Measurements from ENCODE around the gene FAM43A. TPM values are rescaled to one million over a fixed set of nuclear protein-coding genes. Genes with fewer than 3 reads are reported as not detected.

The FAM43A gene
- total and polyA plus RNA-seq, 2 of the 8 experiments (the other 6 are each of a cell fraction or from before 2014, with no cell fraction given) = 2.3 to 2.6 TPM

GRCh38 chr3:194664857-194665256 is 20.8 kb upstream of the FAM43A start:
- Histone ChIP-seq H2AFZ (ENCODE audit: low read length) (no peak overlapping the region), H3K56ac (replicated peaks; ENCODE audit: insufficient read length, low read depth, low read length) (no peak overlapping the region), H3K27ac (ENCODE audit: low read depth, low read length) (no peak overlapping the region), H3K23ac (ENCODE audit: insufficient read length) (no peak overlapping the region), H3K4me3 (ENCODE audit: extremely low read depth in 1 of 4, insufficient read depth in 2 of 4, low read depth in 3 of 4, low read length in 4 of 4) (no peak overlapping the region), H2BK20ac (ENCODE audit: low read length) (no peak overlapping the region), H4K8ac (ENCODE audit: extremely low read depth, insufficient read depth, low read length) (no peak overlapping the region), H3K79me1 (ENCODE audit: low read depth, low read length) (no peaks in the 10 kb centered on the region), H3K18ac (ENCODE audit: extremely low read depth, low read length) (no peak overlapping the region), H3K9ac (replicated peaks in 1 of 4; ENCODE audit: extremely low read depth in 1 of 4, low read depth in 3 of 4, low read length in 3 of 4) (peak overlapping the region in 1 of 4 experiments; percentile 8; a peak in 1 of 7 replicates), H2BK12ac (ENCODE audit: low read depth, low read length) (no peak overlapping the region), H3K4ac (replicated peaks; ENCODE audit: insufficient read length, low read depth, low read length) (no peak overlapping the region), H3K27me3 (replicated peaks in 1 of 4; ENCODE audit: control insufficient read depth in 3 of 4, extremely low read depth in 1 of 4, insufficient read depth in 3 of 4, low read length in 3 of 4) (no peaks in the 10 kb centered on the region), H3K36me3 (ENCODE audit: control insufficient read depth in 2 of 4, insufficient read depth in 4 of 4, low read length in 3 of 4) (peaks cover 8 to 38% (median 31%) of the 10 kb centered on the region in 4 experiments), H3K4me1 (replicated peaks in 1 of 4; ENCODE audit: control insufficient read depth in 3 of 4, insufficient read depth in 4 of 4, low read length in 3 of 4) (no peaks in the 10 kb centered on the region), H3K23me2 (ENCODE audit: low read depth, low read length) (no peaks in the 10 kb centered on the region), H2BK5ac (ENCODE audit: low read depth, low read length) (no peak overlapping the region), H2BK15ac (ENCODE audit: low read length) (no peak overlapping the region), H4K5ac (ENCODE audit: insufficient read length, low read depth, low read length) (no peak overlapping the region), H3K14ac (ENCODE audit: insufficient read length) (no peak overlapping the region), H4K91ac (replicated peaks; ENCODE audit: insufficient read length, low read length) (no peak overlapping the region), H3K4me2 (ENCODE audit: insufficient read depth in 1 of 2, low read depth in 2 of 2, low read length in 2 of 2) (no peak overlapping the region), H2AK5ac (ENCODE audit: low read depth, low read length) (no peak overlapping the region), H4K20me1 (replicated peaks in 1 of 2; ENCODE audit: control insufficient read depth in 1 of 2, insufficient read depth in 2 of 2, low read length in 2 of 2) (peaks cover 2% of the 10 kb centered on the region in 2 experiments), H3K9me3 (ENCODE audit: insufficient read depth in 2 of 2, low read depth in 1 of 2, low read length in 1 of 2) (no peaks in the 10 kb centered on the region), H2BK120ac (replicated peaks; ENCODE audit: low read depth, low read length) (no peak overlapping the region), H3K79me2 (ENCODE audit: control insufficient read depth in 1 of 2, insufficient read depth in 2 of 2, low read length in 2 of 2) (peaks cover 0 to 20% of the 10 kb centered on the region in 2 experiments; a peak in 2 of 4 replicates)
- ChIA-PET CTCF (ENCODE audit: partially characterized antibody) (interaction anchor here (13.0 kb wide), 1 partner anchor 19 kb away, joined by 110 read pairs; the partner anchor contains the start of gene FAM43A), POLR2A (ENCODE audit: partially characterized antibody) (no interaction called here)
- no peak for TF ChIP-seq SP1 (IDR thresholded peaks at IDR 0.05; ENCODE audit: low read depth, low read length)
- no peak for TF ChIP-seq KDM4A (IDR thresholded peaks at IDR 0.05; ENCODE audit: low read depth, low read length, severe bottlenecking)
- no peak for TF ChIP-seq JUN (IDR thresholded peaks at IDR 0.05; ENCODE audit: low read depth, low read length)
- TF ChIP-seq CEBPB (IDR thresholded peaks at IDR 0.05; ENCODE audit: low read depth, low read length) = no peak
- no peak for TF ChIP-seq CTBP2 (IDR thresholded peaks at IDR 0.05; ENCODE audit: borderline replicate concordance, insufficient read depth, insufficient read length, low read length)
- no peak for TF ChIP-seq USF2 (IDR thresholded peaks at IDR 0.05; ENCODE audit: low read length)
- no peak for TF ChIP-seq SP4 (IDR thresholded peaks at IDR 0.05; ENCODE audit: low read length)
- TF ChIP-seq BACH1 (IDR thresholded peaks at IDR 0.05; ENCODE audit: low read length) = no peak
- TF ChIP-seq SP2 (IDR thresholded peaks at IDR 0.05; ENCODE audit: low read length) = no peak
- 93% methylated on average over 7 of the region's 7 CpGs; no CpG with 5 or more reads in 1 of the 2 experiments for WGBS, 2 experiments (ENCODE audit: extremely low coverage in 1 of 2, insufficient coverage in 1 of 2, insufficient read length in 1 of 2, insufficient replicate concordance in 2 of 2, low coverage in 1 of 2, low lambda C conversion rate in 2 of 2, missing lambda C conversion rate in 1 of 2)
- no peak for DNase-seq (ENCODE audit: low read depth in 1 of 2, low spot score in 2 of 2)
- no peak for FAIRE-seq
